ENCODE measurements around the gene TNNI3K. TPM values are rescaled to one million over a fixed set of nuclear protein-coding genes. Genes with fewer than 3 reads are reported as not detected.

Gene TNNI3K
- polyA plus RNA-seq, 10 donors, result 0.48 to 1.2 (median 0.79) TPM

- DNase-seq, result no peak
These were observed 314.7 kb downstream of the TNNI3K start for GRCh38 chr1:74549932-74550331.

- DNase-seq, result peak in 1 of 3 donors; percentile 6
These were observed 335.8 kb downstream of the TNNI3K start for GRCh38 chr1:74570797-74571492.

GRCh38 chr1:74571493-74571800 is 336.3 kb downstream of the TNNI3K start:
- no peak for DNase-seq

GRCh38 chr1:74571891-74572290 is 336.7 kb downstream of the TNNI3K start:
- peak in 1 of 3 donors; percentile 8 for DNase-seq

GRCh38 chr1:74578101-74578500 is 342.9 kb downstream of the TNNI3K start:
- DNase-seq, result no peak

GRCh38 chr1:74579425-74579824 is 344.2 kb downstream of the TNNI3K start:
- DNase-seq, result no peak

- DNase-seq, result no peak
These were observed 348.2 kb downstream of the TNNI3K start for GRCh38 chr1:74583397-74583796.

GRCh38 chr1:74584185-74584584 is 349.0 kb downstream of the TNNI3K start:
- DNase-seq, result no peak

GRCh38 chr1:74586253-74586897 is 351.2 kb downstream of the TNNI3K start:
- no peak for DNase-seq

GRCh38 chr1:74587888-74588287 is 352.7 kb downstream of the TNNI3K start:
- no peak for DNase-seq

- no peak for DNase-seq
These were observed 355.1 kb downstream of the TNNI3K start for GRCh38 chr1:74590288-74590687.

- DNase-seq, result no peak
These were observed 356.8 kb downstream of the TNNI3K start for GRCh38 chr1:74591949-74592348.

GRCh38 chr1:74592580-74593355 is 357.6 kb downstream of the TNNI3K start:
- no peak for DNase-seq

Other genes with a start within 250 kb of the TNNI3K start
- gene LRRIQ3, start 37.2 kb upstream of the TNNI3K start, polyA plus RNA-seq (ENCODE audit: insufficient read length in 10 of 10), result under 1 TPM; 0.09 to 0.85 (median 0.47) TPM
- 10 to 100 TPM in 9 of 10 donors, 1 to 10 TPM in 1; 9.8 to 14.7 (median 11.7) TPM for gene FPGT, start 37.1 kb upstream of the TNNI3K start, polyA plus RNA-seq (ENCODE audit: insufficient read length in 10 of 10)

Data from muscle of back (tissue), 11 donors.